Renal cortical epithelial cell (primary cell): ENCODE data around the gene TGFBI. TPM values are rescaled to one million over a fixed set of nuclear protein-coding genes. Genes with fewer than 3 reads are reported as not detected.
"Not testable (repeated sequence)": the region's sequence is repeated elsewhere in the genome, so short reads cannot be mapped to it uniquely, and the experiment has no call there.

ENCODE experiments used
- DNase-seq: peaks from one replicate; pipeline ENCODE4 v3.0.0-alpha.2; 2011; ENCODE audit warnings: low read depth
- total RNA-seq: library from RNA; depleted of rRNA; stranded (reverse); fragments of >200 nt; gene quantifications from 2 replicates; pipeline ENCODE4 v1.2.3, GENCODE V29; 2014

The TGFBI gene
- total RNA-seq, 1 donor from 2014 or later = 468 TPM

DNA sequence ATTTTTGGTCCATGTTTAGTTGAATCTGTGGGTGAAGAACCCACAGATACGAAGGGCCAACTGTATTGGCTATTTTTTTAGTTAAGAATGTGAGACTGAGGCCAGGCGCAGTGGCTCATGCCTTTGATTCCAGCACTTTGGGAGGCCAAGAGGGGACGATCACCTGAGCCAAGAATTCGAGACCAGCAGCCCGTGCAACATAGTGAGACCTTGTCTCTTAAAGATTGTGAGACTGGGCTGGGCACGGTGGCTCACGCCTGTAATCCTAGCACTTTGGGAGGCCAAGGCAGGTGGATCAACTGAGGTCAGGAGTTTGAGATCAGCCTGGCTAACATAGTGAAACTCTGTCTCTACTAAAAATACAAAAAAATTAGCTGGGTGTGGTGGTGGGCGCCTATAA lies 16.2 kb downstream of the TGFBI start:
- DNase-seq = not testable (repeated sequence)

- DNase-seq = no peak
Measured at GRCh38 chr5:136046246-136046645, 17.5 kb downstream of the TGFBI start.

DNA sequence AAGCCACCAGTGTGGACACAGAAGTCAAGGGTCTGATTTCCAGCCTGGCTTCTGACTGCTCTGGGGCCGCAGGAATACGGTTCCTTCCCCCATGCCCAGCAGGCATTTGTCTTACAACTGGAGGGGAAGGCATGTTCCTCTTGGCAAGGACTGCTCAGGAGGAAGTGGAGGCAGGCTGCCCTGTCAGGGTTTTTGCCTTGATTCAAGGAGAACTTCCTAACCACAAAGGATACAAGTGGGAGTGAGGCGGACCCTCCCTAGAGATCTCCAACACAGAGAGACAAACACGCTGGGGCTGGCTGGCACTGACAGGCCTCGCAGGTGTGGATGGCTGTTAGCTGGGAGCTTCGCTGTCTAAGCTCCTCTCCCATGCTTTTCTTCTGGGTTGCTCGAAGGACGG lies 19.1 kb downstream of the TGFBI start:
- DNase-seq = no peak

GRCh38 chr5:136048966-136049365 lies 20.2 kb downstream of the TGFBI start:
- no peak for DNase-seq

DNA sequence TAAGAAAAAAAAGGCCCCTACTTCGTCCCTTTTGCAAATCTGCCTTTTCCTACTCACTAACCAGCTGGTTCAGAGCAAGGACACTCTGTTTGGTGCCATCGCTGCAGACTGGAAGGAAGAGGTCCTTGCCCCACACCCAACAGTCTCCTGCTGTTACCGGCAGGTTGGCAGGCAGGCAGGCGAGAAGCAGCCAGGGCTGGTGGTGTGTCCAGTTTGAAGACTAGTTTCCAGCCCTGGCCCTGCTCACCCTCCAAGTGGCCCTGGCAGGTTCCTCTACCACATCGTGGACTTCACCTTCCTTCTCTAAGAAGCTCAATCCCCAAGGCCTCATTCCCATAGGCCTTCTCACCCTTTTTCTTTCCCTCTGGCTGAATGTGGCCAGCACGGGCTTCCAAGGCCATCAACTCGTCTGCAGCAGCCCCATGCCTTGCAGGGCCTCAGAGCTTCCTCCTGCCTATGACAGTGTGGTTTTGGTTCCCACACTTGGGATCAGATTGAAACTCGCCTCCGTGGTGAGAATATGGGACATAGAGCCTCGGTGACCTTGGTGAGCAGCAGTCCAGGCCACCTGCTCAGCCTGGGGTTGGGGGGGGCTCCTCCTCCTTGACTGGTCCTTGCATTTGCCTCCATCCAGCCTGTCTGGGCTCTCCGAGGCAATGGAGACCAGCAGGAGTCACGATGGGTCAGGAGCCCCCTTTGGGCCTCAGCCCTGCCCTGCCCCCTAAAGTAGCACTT lies 22.9 kb downstream of the TGFBI start:
- DNase-seq = no peak

DNA sequence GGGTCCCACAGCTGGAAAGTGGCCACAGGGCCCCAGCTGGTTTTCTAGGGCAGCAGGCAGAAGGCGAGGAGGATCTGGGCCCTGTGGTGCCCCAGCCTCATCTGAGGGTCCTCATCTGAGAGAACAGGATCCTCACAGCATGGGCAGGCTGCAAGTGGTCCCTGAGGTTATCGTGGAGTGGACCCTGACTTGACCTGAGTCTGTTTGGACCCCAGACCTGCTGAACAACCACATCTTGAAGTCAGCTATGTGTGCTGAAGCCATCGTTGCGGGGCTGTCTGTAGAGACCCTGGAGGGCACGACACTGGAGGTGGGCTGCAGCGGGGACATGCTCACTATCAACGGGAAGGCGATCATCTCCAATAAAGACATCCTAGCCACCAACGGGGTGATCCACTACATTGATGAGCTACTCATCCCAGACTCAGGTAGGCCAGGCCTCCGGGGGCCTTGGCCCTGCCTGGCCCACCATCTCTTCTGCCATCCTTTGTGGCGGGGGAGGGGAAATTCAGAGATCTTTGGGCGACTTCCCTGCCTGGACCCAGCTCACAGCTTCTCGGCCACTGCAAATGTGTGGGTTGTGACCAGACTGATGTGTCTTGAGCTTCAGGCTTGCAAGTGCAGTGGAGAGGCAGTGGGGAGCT lies 24.0 kb downstream of the TGFBI start:
- no peak for DNase-seq

DNA sequence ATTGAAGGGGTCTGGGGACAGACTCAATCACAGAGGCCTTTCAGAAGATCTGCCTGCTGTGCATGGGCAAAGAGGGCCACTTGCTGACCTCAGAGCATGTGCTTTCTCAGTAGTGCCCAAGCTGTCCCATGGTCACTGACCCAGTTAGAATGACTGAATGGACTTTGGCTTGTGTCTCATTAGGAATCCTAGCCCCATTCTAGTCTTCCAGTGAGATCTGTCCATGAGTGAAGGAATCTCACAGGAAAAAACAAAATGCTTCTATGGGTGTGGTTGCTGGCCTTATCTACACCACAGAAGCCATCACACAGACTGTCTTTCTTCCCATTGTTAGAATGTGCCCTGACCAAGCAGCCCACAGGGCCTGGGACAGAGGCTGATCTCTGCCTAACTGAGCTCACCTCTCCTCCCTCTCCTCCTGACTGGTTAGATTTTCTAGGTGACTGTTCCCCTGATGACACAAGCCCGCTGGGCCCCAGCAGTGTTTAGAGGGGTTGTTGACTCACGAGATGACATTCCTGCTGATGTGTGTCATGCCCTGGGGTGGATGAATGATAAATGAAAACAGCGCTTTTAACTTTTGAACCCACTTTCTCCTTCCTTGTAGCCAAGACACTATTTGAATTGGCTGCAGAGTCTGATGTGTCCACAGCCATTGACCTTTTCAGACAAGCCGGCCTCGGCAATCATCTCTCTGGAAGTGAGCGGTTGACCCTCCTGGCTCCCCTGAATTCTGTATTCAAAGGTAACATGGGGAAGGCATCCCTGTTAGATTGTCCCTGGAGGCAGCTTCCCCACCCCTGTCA lies 24.8 kb downstream of the TGFBI start:
- DNase-seq = peak; percentile 95

GRCh38 chr5:136054142-136055019 lies 25.6 kb downstream of the TGFBI start:
- no peak for DNase-seq

GRCh38 chr5:136055612-136056309 lies 27.0 kb downstream of the TGFBI start:
- DNase-seq = no peak

DNA sequence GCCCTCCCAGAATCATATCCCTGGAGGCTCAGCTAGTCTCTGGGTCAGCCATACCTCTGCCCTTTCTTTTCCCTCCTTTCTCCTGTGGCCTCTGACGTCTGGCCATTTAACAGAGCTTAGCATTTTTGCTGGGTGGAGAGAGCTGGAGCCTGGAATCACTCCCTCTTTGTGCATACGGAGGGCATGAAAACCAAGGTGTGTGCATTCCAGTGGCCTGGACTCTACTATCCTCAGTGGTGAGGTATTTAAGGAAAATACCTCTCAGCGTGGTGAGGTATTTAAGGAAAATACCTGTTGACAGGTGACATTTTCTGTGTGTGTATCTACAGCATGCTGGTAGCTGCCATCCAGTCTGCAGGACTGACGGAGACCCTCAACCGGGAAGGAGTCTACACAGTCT lies 27.5 kb downstream of the TGFBI start:
- no peak for DNase-seq

GRCh38 chr5:136056771-136057335 lies 28.1 kb downstream of the TGFBI start:
- no peak for DNase-seq

GRCh38 chr5:136057401-136058038 lies 28.7 kb downstream of the TGFBI start:
- DNase-seq = peak; percentile 27

DNA sequence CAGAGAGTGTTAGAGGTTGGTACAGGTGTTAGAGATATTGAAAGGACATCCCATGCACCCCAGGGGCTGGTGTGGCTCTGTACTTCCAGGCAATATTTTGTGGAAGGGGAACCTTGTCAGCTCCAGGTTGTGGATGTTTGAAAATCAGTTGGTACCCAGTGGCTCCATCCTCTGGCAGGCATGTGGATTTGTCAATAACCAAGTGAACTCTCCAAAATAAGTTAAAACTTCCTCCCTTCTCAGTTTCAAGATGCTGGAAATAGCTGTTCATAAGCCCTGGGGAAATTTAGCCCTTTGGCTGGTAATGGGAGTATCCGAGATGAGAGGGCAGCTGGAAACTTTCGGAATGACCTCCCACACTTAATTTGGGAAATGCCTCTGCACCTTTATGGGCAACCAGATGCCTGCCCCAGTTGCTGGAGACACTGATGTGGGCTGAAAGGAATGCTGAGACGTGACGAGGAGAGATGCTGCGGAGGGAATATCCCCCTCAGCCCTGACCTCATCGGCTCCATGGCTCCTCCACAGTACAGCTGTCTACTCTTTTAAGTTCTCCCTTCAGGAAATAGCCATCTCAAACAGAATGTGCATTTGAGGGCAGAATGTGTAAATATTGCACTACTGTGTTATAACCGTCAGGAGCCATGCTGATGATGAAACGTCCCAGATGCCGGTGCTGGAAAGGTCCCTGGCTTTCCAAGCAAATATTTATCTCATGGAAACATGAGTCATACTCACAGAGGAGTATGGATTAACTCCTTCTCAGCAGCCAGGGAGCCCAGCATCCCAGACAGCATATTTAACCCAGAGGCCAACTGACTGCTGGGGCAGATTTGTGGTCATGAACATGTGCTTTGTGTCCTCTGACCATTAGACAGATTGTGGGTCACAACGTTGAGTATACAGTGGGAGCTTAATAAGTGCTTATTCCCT lies 29.5 kb downstream of the TGFBI start:
- DNase-seq = peak; percentile 89

DNA sequence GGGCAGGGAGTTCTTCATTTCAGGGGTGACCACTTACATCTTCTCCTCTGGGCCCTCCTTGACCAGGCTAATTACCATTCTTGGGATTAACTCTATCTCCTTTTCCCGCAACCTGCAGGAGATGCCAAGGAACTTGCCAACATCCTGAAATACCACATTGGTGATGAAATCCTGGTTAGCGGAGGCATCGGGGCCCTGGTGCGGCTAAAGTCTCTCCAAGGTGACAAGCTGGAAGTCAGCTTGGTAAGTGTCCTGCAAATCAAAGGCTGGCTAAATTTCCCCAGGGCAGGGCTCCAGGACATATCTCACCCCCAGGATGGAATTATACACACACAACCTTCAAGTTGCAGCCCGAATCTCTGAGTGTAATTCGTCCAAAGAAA lies 30.2 kb downstream of the TGFBI start:
- DNase-seq = no peak

DNA sequence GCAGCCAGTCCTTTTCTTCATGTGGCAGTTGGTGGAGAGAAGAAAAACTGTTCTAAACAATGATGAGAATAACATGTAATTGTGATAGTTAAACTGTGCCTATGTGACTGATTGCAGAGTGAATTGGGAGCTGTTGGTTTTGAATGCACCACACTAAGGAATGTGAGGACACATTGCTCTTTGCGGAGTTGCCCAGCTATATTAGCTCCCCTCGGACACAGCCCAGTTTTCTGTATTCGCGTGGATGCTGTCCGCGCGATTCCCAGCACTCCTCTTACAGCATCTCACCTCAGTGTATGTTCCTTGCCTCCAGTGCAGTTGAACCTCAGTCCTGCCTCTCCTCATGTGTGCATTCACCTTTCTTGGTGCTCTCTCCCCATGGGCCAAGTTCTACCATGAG lies 32.2 kb downstream of the TGFBI start:
- no peak for DNase-seq

GRCh38 chr5:136061630-136062365 lies 33.0 kb downstream of the TGFBI start:
- DNase-seq = no peak

- peak; percentile 55 for DNase-seq
Measured at GRCh38 chr5:136062366-136063274, 33.8 kb downstream of the TGFBI start.
